Panc1 (cell line): ENCODE measurements around the gene CFAP126.

Experiments
- CTCF ChIP-seq: fragments of 450-650 bp; IDR thresholded peaks from 2 replicates; pipeline ENCODE4 v1.5.1; 2017; ENCODE audit warnings: mild to moderate bottlenecking
- POLR2AphosphoS5 ChIP-seq: IDR thresholded peaks from 2 replicates; pipeline ENCODE4 v1.6.1; 2012; ENCODE audit warnings: mild to moderate bottlenecking, low read depth, low read length, moderate library complexity
- REST ChIP-seq, 2 experiments: IDR thresholded peaks; 2 replicates each; pipeline ENCODE4 v1.6.1; 2011 to 2012; ENCODE audit warnings: low read depth in 2 of 2, control low read depth in 1 of 2, low read length in 1 of 2, mild to moderate bottlenecking in 1 of 2, moderate library complexity in 1 of 2; ENCODE audit not compliant: insufficient read depth in 1 of 2
- SIN3A ChIP-seq: IDR thresholded peaks from 2 replicates; pipeline ENCODE4 v1.6.1; 2012; ENCODE audit warnings: low read depth, mild to moderate bottlenecking, low read length, moderate library complexity, borderline replicate concordance; ENCODE audit not compliant: insufficient read depth
- TCF7L2 ChIP-seq: IDR thresholded peaks from 2 replicates; pipeline ENCODE4 v1.6.1; 2011; ENCODE audit warnings: mild to moderate bottlenecking, low read depth, low read length, inconsistent platforms

- TF ChIP-seq CTCF (no peak), REST (IDR thresholded peaks at IDR 0.05; ENCODE audit: insufficient read depth in 1 of 2, low read depth in 2 of 2, low read length in 1 of 2) (no peak), POLR2AphosphoS5 (no peak), TCF7L2 (no peak), SIN3A (no peak)
Observed at GRCh38 chr1:161402446-161402845, 34.8 kb upstream of the CFAP126 start.
